ENCODE measurements around the gene SPINK1. TPM values are rescaled to one million over a fixed set of nuclear protein-coding genes. Genes with fewer than 3 reads are reported as not detected.
"Not testable (repeated sequence)": the region's sequence is repeated elsewhere in the genome, so short reads cannot be mapped to it uniquely, and the experiment has no call there.

SPINK1 gene
- total RNA-seq, 1 donor from 2014 or later: not detected

DNA sequence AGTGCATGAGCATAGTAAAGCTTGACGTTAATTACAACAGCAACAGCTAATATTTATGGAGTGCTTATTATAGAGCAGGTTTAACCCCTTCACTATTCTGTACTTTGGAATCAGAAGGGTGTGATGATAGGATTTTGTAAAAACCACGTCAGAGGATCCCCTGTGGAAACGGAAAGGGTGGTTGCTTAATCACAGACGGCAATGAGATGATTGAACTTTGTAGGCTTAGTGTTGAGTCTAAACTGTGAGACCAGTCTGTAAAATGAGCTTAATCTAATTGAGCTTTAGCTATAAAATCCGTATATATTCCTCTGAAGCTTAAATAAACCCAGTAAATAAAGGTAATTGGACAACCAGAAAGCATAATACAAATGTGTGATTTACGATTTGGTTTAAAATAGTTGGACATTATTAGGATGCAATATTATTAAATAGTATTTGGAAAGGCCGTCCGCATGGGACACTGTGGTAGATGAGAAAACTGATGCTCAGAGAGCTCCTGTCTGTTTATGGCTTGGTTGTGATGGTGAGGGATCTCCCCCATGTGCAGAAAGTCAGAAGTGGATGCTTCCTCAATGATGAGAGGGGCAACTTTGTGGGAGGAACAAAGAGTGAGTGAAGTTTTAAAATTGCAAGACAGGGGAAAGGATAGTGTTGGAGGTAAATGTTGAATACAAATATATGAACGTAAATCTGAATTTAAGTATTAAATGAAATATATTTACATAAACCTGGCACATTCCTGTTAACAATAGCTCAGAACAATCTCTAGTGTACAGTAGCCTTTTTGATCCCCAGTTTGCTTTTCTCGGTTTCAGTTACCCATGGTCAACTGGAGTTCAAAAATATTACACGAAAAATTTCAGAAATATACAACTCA lies 23.7 kb upstream of the SPINK1 start:
- intact Hi-C loops (cut with micrococcal nuclease): no loop called here

DNA sequence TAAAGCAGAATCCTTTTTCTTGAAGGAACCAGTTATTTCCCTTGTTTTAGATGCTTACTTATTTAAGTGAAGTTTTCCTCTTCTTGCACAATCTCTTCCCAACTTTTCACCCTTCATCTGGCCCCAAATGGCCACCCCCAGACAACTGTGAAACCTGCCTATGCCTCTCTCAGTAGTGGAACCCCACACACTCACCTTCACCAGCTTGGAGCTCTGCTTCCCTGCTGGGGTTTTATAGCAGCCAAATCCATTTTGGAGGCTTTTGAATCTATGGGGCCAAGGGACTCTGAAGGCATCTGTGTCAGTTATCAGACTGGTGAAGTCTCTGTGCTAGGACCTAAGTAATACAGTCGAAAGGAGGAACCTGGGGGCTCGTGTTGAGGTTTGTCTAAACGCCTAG lies 22.9 kb upstream of the SPINK1 start:
- intact Hi-C loops (cut with micrococcal nuclease): no loop called here

- intact Hi-C loops (cut with micrococcal nuclease): no loop called here
Measured at GRCh38 chr5:147853372-147853987, 22.0 kb upstream of the SPINK1 start.

DNA sequence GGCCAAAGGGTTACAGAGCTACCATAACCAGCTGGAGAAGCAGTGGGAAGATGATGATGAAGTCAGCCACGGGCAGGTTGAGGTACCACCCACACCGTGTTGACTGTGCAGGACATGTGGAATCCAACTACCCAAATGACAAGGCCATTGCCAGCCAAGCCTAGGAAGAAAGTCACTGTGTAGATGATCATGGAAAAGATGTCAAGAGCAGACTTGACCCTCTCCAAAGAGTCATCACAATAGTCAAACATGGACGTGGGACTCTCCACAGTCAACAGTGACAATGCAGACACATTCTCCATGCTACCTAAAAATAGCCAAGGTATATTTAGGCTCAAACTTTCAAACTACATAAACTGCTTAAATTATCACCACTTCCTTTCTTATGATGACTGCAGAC lies 20.9 kb upstream of the SPINK1 start:
- intact Hi-C loops (cut with micrococcal nuclease): no loop called here

DNA sequence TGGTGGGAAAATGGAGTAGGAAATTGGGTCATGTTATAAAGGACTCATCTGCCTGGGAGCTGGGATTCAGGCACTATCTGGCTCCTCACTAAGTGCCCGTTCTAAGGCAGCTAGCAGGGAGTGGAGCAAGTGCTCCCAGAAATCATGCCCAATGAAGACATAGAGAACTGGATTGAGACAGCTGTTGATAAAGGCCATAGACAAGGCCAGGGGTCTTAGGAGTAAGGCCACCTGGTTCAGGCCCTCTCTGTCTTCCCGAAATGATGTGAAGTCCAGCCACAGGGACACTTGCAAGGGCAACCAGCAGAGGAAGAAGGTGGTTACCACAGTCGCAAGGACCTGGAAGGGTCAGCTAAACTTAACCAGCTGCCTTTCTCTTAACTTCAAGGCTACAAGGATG lies 20.1 kb upstream of the SPINK1 start:
- intact Hi-C loops (cut with micrococcal nuclease): no loop called here

- intact Hi-C loops (cut with micrococcal nuclease): loop anchor here (5.0 kb wide), 1 partner anchor 623 kb away; no protein-coding TSS in a partner anchor
Measured at GRCh38 chr5:147849226-147849625, 17.8 kb upstream of the SPINK1 start.

DNA sequence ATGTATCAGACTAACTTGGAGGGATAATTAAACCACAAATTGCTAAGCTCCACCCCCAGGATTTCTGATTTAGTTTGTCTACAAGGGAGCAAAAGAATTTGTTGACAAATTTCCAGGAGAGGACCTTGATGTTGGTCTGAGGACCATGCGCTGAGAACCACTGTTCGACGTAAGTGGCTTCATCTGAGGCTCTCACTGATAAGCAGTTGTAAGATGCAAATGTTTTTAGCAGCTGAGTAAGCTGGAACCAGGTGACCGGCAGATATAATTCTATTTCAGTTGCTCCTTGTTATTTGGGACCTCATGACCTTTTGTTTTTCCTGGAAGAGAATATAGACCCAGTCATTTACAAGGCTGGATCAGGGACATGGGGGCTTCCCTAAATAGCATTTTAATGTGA lies 14.1 kb upstream of the SPINK1 start:
- intact Hi-C loops (cut with micrococcal nuclease): loop anchor here (5.0 kb wide), 1 partner anchor 627 kb away; no protein-coding TSS in a partner anchor

DNA sequence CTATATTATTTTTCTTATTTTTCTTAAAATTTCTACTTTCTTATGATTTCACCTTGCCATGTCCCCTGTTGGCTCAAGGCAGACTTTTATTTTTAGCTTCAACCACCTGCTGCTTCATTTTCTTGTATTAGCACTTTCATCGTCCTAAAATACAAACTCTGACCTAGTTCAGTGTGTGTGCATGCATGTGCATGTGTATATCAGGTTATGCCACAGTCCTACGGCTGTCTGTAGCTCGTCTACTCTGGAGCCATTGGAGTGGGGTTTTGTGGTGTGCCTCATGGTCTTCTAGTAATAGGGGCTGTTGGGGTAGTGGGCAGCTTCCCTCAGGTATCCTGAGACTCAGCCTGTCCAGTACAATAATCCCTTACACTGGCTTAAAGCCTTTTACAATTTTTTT lies 13.4 kb upstream of the SPINK1 start:
- intact Hi-C loops (cut with micrococcal nuclease): loop anchor here (5.0 kb wide), 1 partner anchor 627 kb away; no protein-coding TSS in a partner anchor

DNA sequence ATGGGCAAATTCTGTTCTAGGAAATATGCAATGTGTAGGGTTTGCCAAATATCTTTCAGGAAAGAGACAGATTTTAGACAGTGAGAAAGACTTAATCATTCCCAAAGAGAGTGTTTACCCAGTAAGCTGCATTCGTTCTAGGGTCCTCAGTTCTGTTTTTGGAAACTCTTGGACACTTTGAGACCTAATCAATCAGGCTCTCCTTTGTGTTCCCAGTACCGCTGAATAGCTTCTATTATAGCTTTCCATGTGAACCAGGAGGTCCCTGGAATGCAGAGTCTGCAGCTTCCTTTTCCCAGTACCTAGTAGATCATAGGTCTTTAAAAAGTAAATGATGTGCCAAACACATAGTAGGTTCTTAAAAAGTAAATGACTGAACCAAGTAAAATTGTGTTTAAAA lies 11.4 kb upstream of the SPINK1 start:
- intact Hi-C loops (cut with micrococcal nuclease): no loop called here

GRCh38 chr5:147836439-147836838 lies 5.0 kb upstream of the SPINK1 start:
- intact Hi-C loops (cut with micrococcal nuclease): no loop called here

GRCh38 chr5:147835386-147835798 lies 3.9 kb upstream of the SPINK1 start:
- intact Hi-C loops (cut with micrococcal nuclease): no loop called here

DNA sequence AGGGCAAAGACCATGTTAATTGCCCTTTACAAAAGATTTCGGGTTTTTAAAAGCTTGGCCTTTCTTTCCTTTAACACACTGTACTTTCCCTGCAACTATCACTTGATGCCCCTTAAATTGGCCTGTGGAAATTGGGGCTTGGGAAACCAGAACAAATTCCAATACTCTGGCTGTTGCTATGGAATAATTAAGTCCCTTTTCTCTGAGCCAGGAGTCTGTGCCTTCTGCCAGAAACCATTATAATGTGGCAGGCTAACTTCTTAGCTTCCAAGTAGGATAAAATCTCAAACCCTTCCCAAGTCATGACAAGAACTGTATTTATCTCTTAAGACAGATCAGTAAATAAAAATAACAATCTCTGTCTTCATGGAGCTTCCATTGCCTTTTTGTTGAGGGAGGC lies 1.1 kb upstream of the SPINK1 start:
- intact Hi-C loops (cut with micrococcal nuclease): no loop called here

GRCh38 chr5:147830035-147830434 lies 1.4 kb downstream of the SPINK1 start:
- intact Hi-C loops (cut with micrococcal nuclease): no loop called here

GRCh38 chr5:147827017-147827416 lies 4.5 kb downstream of the SPINK1 start:
- intact Hi-C loops (cut with micrococcal nuclease): not testable (repeated sequence)

DNA sequence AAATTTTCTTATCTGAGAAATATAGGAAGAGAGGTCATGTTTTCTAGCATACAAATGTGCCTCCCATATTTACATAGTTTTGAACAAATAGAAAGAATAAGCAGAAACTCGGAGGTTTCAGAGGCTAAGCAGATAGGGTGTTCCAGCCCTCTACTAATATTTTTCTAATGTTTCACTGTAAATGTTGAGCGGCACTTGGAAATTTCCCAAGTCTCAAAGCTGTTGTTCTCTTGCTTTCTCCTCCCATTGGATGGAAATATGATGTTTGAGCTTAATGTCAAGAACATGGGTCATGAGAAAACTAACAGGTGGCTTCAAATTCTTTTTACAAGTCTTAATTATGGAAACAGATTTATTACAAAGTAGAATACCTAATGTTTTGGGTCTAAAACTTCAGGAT lies 5.1 kb downstream of the SPINK1 start:
- intact Hi-C loops (cut with micrococcal nuclease): no loop called here

GRCh38 chr5:147822686-147823491 lies 8.6 kb downstream of the SPINK1 start:
- intact Hi-C loops (cut with micrococcal nuclease): loop anchor here (1.0 to 5.0 kb wide), 4 partner anchors 41 to 369 kb away; partner anchors contain the start of gene JAKMIP2

- intact Hi-C loops (cut with micrococcal nuclease): loop anchor here (1.0 to 5.0 kb wide), 4 partner anchors 40 to 368 kb away; partner anchors contain the start of gene JAKMIP2
Measured at GRCh38 chr5:147822222-147822621, 9.2 kb downstream of the SPINK1 start.

DNA sequence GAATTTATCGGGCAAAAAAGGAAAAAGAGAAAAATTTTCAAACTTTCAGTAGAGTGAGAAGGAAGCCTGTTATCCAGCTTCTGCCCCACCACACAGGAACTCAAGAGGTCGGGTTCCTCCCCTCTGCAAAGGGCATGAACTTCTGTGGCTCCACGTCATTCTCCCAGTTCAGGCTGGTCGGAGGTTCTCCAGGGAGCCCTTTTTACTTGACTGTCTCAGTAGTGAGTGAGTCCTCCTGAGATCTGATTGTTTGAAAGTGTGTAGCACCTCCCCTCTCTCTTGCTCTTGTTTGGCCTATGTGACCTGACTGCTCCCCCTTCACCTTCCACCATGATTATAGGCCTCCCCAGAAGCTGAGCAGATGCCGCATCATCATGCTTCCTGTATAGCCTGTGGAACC lies 9.7 kb downstream of the SPINK1 start:
- intact Hi-C loops (cut with micrococcal nuclease): loop anchor here (1.0 to 5.0 kb wide), 4 partner anchors 39 to 367 kb away; partner anchors contain the start of gene JAKMIP2

DNA sequence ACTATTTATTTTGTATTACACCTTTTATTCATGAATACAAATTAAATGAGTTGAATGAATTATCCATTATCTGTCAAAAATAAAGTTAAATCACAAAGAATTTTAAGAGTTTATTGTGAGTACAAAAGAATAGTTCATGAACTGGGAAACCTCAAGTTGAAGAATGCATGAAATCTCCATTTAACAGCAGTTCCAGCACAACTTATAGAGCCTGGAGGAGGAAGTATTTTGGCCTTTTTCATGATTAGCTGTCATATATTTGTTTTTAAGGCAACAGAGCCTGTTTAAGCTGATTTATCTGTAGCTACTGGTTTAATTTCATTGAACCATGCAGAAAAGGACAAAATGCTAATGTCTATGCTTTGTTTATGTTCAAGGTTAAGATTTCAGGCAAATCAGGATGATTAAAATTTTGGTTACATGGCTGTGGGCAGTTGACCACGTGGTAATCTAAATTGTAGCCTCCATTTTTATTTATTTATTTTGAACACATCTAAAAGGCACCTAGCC lies 12.2 kb downstream of the SPINK1 start:
- intact Hi-C loops (cut with micrococcal nuclease): no loop called here

- intact Hi-C loops (cut with micrococcal nuclease): no loop called here
Measured at GRCh38 chr5:147818290-147818689, 13.2 kb downstream of the SPINK1 start.

- intact Hi-C loops (cut with micrococcal nuclease): no loop called here
Measured at GRCh38 chr5:147813696-147814095, 17.8 kb downstream of the SPINK1 start.
